ENCODE measurements around the gene PRKCE.

PRKCE gene

GRCh38 chr2:45820048-45820447 lies 168.6 kb downstream of the PRKCE start:
- Histone ChIP-seq H3K36me3 (ENCODE audit: insufficient read depth, low read length) (no peaks in the 10 kb centered on the region), H3K9ac (ENCODE audit: low read depth, low read length) (no peak overlapping the region), H3K9me3 (ENCODE audit: control insufficient read depth, insufficient read depth, low read length) (no peaks in the 10 kb centered on the region), H3K4me1 (ENCODE audit: insufficient read depth, low read length) (no peaks in the 10 kb centered on the region)

- H3K36me3 ChIP-seq (ENCODE audit: insufficient read depth, low read length): no peaks in the 10 kb centered on the region
- H3K4me1 ChIP-seq (ENCODE audit: insufficient read depth, low read length): no peaks in the 10 kb centered on the region
- H3K9me3 ChIP-seq (ENCODE audit: control insufficient read depth, insufficient read depth, low read length): no peaks in the 10 kb centered on the region
- no peak overlapping the region for H3K9ac ChIP-seq (ENCODE audit: low read depth, low read length)
Measured at GRCh38 chr2:45821558-45822271, 170.2 kb downstream of the PRKCE start.

GRCh38 chr2:45822272-45822630 lies 170.8 kb downstream of the PRKCE start:
- H3K9me3 ChIP-seq (ENCODE audit: control insufficient read depth, insufficient read depth, low read length): no peaks in the 10 kb centered on the region
- no peaks in the 10 kb centered on the region for H3K4me1 ChIP-seq (ENCODE audit: insufficient read depth, low read length)
- H3K36me3 ChIP-seq (ENCODE audit: insufficient read depth, low read length): no peaks in the 10 kb centered on the region
- H3K9ac ChIP-seq (ENCODE audit: low read depth, low read length): no peak overlapping the region

- Histone ChIP-seq H3K9ac (ENCODE audit: low read depth, low read length) (no peak overlapping the region), H3K9me3 (ENCODE audit: control insufficient read depth, insufficient read depth, low read length) (no peaks in the 10 kb centered on the region), H3K4me1 (ENCODE audit: insufficient read depth, low read length) (no peaks in the 10 kb centered on the region), H3K36me3 (ENCODE audit: insufficient read depth, low read length) (no peaks in the 10 kb centered on the region)
Measured at GRCh38 chr2:45823723-45824206, 172.3 kb downstream of the PRKCE start.

- Histone ChIP-seq H3K9ac (ENCODE audit: low read depth, low read length) (no peak overlapping the region), H3K36me3 (ENCODE audit: insufficient read depth, low read length) (no peaks in the 10 kb centered on the region), H3K9me3 (ENCODE audit: control insufficient read depth, insufficient read depth, low read length) (no peaks in the 10 kb centered on the region), H3K4me1 (ENCODE audit: insufficient read depth, low read length) (no peaks in the 10 kb centered on the region)
Measured at GRCh38 chr2:45825001-45825651, 173.7 kb downstream of the PRKCE start.

GRCh38 chr2:45826460-45826859 lies 175.0 kb downstream of the PRKCE start:
- H3K9ac ChIP-seq (ENCODE audit: low read depth, low read length): no peak overlapping the region
- H3K4me1 ChIP-seq (ENCODE audit: insufficient read depth, low read length): no peaks in the 10 kb centered on the region
- no peaks in the 10 kb centered on the region for H3K36me3 ChIP-seq (ENCODE audit: insufficient read depth, low read length)
- H3K9me3 ChIP-seq (ENCODE audit: control insufficient read depth, insufficient read depth, low read length): no peaks in the 10 kb centered on the region

DNA sequence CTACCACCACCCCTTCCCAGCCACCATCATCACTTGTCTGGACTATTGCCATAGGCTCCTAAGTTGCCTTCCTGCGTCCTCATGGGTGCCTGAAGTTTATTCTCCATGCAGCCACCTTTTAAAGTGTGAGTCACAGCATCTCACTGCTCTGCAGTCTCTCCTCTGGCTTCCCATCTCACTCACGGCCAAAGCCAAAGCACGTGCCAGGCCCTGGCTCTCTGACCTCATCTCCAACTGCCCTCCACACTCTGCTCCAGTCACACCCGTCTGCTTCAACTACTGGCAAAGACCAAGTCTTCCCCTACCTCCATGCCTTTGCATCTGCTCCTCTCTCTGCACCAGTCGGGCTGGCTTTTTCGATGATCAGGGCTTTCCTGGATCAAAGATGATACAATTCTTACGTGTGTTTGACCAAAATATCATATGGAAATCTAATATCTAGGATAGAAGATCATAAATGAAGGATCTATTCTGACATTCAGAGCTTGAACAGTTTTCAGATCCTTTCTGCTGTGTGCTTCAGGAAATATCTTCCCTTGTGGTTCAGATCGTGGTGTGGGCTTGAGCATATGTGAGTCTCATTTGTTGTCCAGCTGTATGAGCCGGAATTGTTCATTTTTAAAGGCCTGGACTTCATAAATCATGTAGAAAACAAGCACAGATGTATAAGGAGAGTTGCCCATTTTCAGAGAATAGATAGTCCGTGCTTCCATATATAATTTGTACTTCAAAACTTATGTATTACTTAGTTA lies 175.6 kb downstream of the PRKCE start:
- no peaks in the 10 kb centered on the region for H3K36me3 ChIP-seq (ENCODE audit: insufficient read depth, low read length)
- no peaks in the 10 kb centered on the region; the same call in 1 of the 2 replicates for H3K9me3 ChIP-seq (ENCODE audit: control insufficient read depth, insufficient read depth, low read length)
- no peaks in the 10 kb centered on the region for H3K4me1 ChIP-seq (ENCODE audit: insufficient read depth, low read length)
- no peak overlapping the region for H3K9ac ChIP-seq (ENCODE audit: low read depth, low read length)

DNA sequence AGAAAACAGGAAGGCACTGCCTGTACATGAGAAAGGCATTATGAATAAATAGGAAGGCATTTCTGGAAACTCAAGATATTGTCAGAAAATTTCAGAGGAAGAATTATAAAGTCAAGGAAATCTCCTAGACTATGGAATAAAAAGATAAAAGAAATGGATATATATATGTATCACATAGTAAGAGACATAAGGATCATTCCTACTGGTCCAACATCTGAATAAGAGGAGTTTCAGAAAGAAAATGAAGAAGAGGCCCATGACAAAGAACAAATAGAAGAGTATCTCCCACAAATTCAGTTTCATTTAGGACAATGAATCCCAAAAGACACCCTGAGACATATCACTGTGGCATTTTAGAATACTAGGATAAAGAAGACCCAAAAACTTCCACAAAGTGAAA lies 178.8 kb downstream of the PRKCE start:
- Histone ChIP-seq H3K9ac (ENCODE audit: low read depth, low read length) (no peak overlapping the region), H3K4me1 (ENCODE audit: insufficient read depth, low read length) (no peaks in the 10 kb centered on the region), H3K9me3 (ENCODE audit: control insufficient read depth, insufficient read depth, low read length) (no peaks in the 10 kb centered on the region; the same call in 1 of the 2 replicates), H3K36me3 (ENCODE audit: insufficient read depth, low read length) (no peaks in the 10 kb centered on the region)

- Histone ChIP-seq H3K36me3 (ENCODE audit: insufficient read depth, low read length) (no peaks in the 10 kb centered on the region), H3K4me1 (ENCODE audit: insufficient read depth, low read length) (no peaks in the 10 kb centered on the region), H3K9ac (ENCODE audit: low read depth, low read length) (no peak overlapping the region), H3K9me3 (ENCODE audit: control insufficient read depth, insufficient read depth, low read length) (no peaks in the 10 kb centered on the region; the same call in 1 of the 2 replicates)
Measured at GRCh38 chr2:45833301-45833967, 182.0 kb downstream of the PRKCE start.

DNA sequence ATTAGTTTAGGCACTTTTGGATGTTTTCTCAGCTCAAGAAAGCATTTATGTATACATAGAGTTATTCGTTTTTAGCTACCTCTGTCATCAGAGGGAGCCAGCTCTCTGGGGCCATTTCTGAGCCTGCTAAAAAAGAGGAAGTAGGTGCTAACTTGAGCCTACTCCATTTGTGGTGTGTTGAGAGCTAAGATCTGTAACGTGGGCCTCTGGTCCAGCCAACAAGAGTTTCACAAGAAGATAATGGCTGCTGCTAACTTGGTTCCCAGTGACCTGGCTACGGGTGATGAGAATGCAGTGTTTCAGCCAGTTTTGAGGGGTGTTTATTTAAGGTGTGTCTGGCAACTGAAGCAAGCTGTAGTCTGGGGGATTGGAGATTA lies 182.5 kb downstream of the PRKCE start:
- Histone ChIP-seq H3K9ac (ENCODE audit: low read depth, low read length) (no peak overlapping the region), H3K36me3 (ENCODE audit: insufficient read depth, low read length) (no peaks in the 10 kb centered on the region), H3K9me3 (ENCODE audit: control insufficient read depth, insufficient read depth, low read length) (no peaks in the 10 kb centered on the region; the same call in 1 of the 2 replicates), H3K4me1 (ENCODE audit: insufficient read depth, low read length) (no peaks in the 10 kb centered on the region)

DNA sequence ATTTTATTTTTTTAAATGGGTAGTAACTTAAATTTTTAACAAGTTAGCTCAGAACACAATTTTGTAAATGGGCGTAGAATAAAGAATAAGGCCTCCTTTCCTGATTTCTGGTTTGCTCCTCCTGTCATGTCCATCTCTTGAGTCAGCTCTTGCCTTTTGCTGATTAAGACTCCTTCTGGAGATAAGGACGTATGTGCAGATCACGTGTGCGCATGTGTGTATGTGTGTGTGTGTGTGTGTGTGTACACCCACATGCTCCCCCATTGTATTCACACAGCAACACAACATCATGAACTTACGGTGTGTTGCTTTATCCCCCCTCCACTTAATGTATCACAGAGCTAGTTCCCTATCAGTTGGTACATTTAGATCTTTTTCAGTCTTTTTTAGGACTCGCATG lies 182.9 kb downstream of the PRKCE start:
- Histone ChIP-seq H3K36me3 (ENCODE audit: insufficient read depth, low read length) (no peaks in the 10 kb centered on the region), H3K9ac (ENCODE audit: low read depth, low read length) (no peak overlapping the region), H3K9me3 (ENCODE audit: control insufficient read depth, insufficient read depth, low read length) (no peaks in the 10 kb centered on the region; the same call in 1 of the 2 replicates), H3K4me1 (ENCODE audit: insufficient read depth, low read length) (no peaks in the 10 kb centered on the region)

- no peaks in the 10 kb centered on the region for H3K4me1 ChIP-seq (ENCODE audit: insufficient read depth, low read length)
- no peaks in the 10 kb centered on the region for H3K36me3 ChIP-seq (ENCODE audit: insufficient read depth, low read length)
- no peaks in the 10 kb centered on the region; the same call in 1 of the 2 replicates for H3K9me3 ChIP-seq (ENCODE audit: control insufficient read depth, insufficient read depth, low read length)
- H3K9ac ChIP-seq (ENCODE audit: low read depth, low read length): no peak overlapping the region
Measured at GRCh38 chr2:45834858-45835257, 183.4 kb downstream of the PRKCE start.

GRCh38 chr2:45836316-45836715 lies 184.8 kb downstream of the PRKCE start:
- Histone ChIP-seq H3K9ac (ENCODE audit: low read depth, low read length) (no peak overlapping the region), H3K9me3 (ENCODE audit: control insufficient read depth, insufficient read depth, low read length) (no peaks in the 10 kb centered on the region; the same call in 1 of the 2 replicates), H3K36me3 (ENCODE audit: insufficient read depth, low read length) (no peaks in the 10 kb centered on the region), H3K4me1 (ENCODE audit: insufficient read depth, low read length) (no peaks in the 10 kb centered on the region)

- no peak overlapping the region for H3K9ac ChIP-seq (ENCODE audit: low read depth, low read length)
- no peaks in the 10 kb centered on the region; the same call in 1 of the 2 replicates for H3K9me3 ChIP-seq (ENCODE audit: control insufficient read depth, insufficient read depth, low read length)
- H3K36me3 ChIP-seq (ENCODE audit: insufficient read depth, low read length): no peaks in the 10 kb centered on the region
- H3K4me1 ChIP-seq (ENCODE audit: insufficient read depth, low read length): no peaks in the 10 kb centered on the region
Measured at GRCh38 chr2:45836740-45837139, 185.3 kb downstream of the PRKCE start.

Measured in ES-I3 (cell line).